ENCODE measurements around the gene B4GALNT2.

Gene B4GALNT2

GRCh38 chr17:49210158-49211029 lies 77.8 kb downstream of the B4GALNT2 start, which contains the start of the genes ABI3 and GNGT2:
TSS of gene ABI3 (plus strand) at chr17:49210707. CDS start at chr17:49210725, 18 bp downstream.
TSS of gene GNGT2 (minus strand) at chr17:49210574. CDS start at chr17:49207422, 3,152 bp downstream.
- DNase-seq (ENCODE audit: low read depth, low spot score) = no peak

GRCh38 chr17:49213399-49213798 lies 80.8 kb downstream of the B4GALNT2 start:
- DNase-seq (ENCODE audit: low read depth, low spot score) = no peak

- no peak for DNase-seq (ENCODE audit: low read depth, low spot score)
Measured at GRCh38 chr17:49213847-49214246, 81.3 kb downstream of the B4GALNT2 start.

- no peak for DNase-seq (ENCODE audit: low read depth, low spot score)
Measured at GRCh38 chr17:49214676-49215360, 82.2 kb downstream of the B4GALNT2 start.

- no peak for DNase-seq (ENCODE audit: low read depth, low spot score)
Measured at GRCh38 chr17:49216482-49216881, 83.9 kb downstream of the B4GALNT2 start.

GRCh38 chr17:49216953-49217650 lies 84.5 kb downstream of the B4GALNT2 start:
- DNase-seq (ENCODE audit: low read depth, low spot score) = no peak

- DNase-seq (ENCODE audit: low read depth, low spot score) = no peak
Measured at GRCh38 chr17:49217651-49218413, 85.3 kb downstream of the B4GALNT2 start.

- no peak for DNase-seq (ENCODE audit: low read depth, low spot score)
Measured at GRCh38 chr17:49218941-49219913, 86.7 kb downstream of the B4GALNT2 start.

GRCh38 chr17:49219987-49220386 lies 87.4 kb downstream of the B4GALNT2 start:
- no peak for DNase-seq (ENCODE audit: low read depth, low spot score)

GRCh38 chr17:49223168-49223516 lies 90.6 kb downstream of the B4GALNT2 start:
- no peak for DNase-seq (ENCODE audit: low read depth, low spot score)

- DNase-seq (ENCODE audit: low read depth, low spot score) = no peak
Measured at GRCh38 chr17:49223517-49224197, 91.1 kb downstream of the B4GALNT2 start.

GRCh38 chr17:49224198-49224996 lies 91.8 kb downstream of the B4GALNT2 start:
- DNase-seq (ENCODE audit: low read depth, low spot score) = no peak

GRCh38 chr17:49224997-49225337 lies 92.4 kb downstream of the B4GALNT2 start:
- no peak for DNase-seq (ENCODE audit: low read depth, low spot score)

GRCh38 chr17:49225554-49226236 lies 93.1 kb downstream of the B4GALNT2 start:
- DNase-seq (ENCODE audit: low read depth, low spot score) = no peak
